ENCODE results near the gene KRT77. TPM values are rescaled to one million over a fixed set of nuclear protein-coding genes. Genes with fewer than 3 reads are reported as not detected.

The KRT77 gene
- total RNA-seq, 1 experiment from 2014 or later: not detected

GRCh38 chr12:52714887-52715281 lies 11.6 kb upstream of the KRT77 start (continued):
- TF ChIP-seq, protein P1, sequence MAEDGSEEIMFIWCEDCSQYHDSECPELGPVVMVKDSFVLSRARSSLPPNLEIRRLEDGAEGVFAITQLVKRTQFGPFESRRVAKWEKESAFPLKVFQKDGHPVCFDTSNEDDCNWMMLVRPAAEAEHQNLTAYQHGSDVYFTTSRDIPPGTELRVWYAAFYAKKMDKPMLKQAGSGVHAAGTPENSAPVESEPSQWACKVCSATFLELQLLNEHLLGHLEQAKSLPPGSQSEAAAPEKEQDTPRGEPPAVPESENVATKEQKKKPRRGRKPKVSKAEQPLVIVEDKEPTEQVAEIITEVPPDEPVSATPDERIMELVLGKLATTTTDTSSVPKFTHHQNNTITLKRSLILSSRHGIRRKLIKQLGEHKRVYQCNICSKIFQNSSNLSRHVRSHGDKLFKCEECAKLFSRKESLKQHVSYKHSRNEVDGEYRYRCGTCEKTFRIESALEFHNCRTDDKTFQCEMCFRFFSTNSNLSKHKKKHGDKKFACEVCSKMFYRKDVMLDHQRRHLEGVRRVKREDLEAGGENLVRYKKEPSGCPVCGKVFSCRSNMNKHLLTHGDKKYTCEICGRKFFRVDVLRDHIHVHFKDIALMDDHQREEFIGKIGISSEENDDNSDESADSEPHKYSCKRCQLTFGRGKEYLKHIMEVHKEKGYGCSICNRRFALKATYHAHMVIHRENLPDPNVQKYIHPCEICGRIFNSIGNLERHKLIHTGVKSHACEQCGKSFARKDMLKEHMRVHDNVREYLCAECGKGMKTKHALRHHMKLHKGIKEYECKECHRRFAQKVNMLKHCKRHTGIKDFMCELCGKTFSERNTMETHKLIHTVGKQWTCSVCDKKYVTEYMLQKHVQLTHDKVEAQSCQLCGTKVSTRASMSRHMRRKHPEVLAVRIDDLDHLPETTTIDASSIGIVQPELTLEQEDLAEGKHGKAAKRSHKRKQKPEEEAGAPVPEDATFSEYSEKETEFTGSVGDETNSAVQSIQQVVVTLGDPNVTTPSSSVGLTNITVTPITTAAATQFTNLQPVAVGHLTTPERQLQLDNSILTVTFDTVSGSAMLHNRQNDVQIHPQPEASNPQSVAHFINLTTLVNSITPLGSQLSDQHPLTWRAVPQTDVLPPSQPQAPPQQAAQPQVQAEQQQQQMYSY (CRISPR knock-in tag; IDR thresholded peaks at IDR 0.05): no peak
- TF ChIP-seq USF2 (CRISPR knock-in tag; IDR thresholded peaks at IDR 0.05): no peak
- TF ChIP-seq, protein P2, sequence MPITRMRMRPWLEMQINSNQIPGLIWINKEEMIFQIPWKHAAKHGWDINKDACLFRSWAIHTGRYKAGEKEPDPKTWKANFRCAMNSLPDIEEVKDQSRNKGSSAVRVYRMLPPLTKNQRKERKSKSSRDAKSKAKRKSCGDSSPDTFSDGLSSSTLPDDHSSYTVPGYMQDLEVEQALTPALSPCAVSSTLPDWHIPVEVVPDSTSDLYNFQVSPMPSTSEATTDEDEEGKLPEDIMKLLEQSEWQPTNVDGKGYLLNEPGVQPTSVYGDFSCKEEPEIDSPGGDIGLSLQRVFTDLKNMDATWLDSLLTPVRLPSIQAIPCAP (CRISPR knock-in tag; IDR thresholded peaks at IDR 0.05): no peak
- TF ChIP-seq ZNF425 (CRISPR knock-in tag; conservative IDR thresholded peaks at IDR 0.05): no peak
- no peak for TF ChIP-seq JAZF1 (CRISPR knock-in tag; IDR thresholded peaks at IDR 0.05)
- no peak for TF ChIP-seq ZMAT4 (CRISPR knock-in tag; IDR thresholded peaks at IDR 0.05)
- no peak for TF ChIP-seq ZNF671 (CRISPR knock-in tag; IDR thresholded peaks at IDR 0.05)
- no peak for TF ChIP-seq ERG (CRISPR knock-in tag; IDR thresholded peaks at IDR 0.05)

DNA sequence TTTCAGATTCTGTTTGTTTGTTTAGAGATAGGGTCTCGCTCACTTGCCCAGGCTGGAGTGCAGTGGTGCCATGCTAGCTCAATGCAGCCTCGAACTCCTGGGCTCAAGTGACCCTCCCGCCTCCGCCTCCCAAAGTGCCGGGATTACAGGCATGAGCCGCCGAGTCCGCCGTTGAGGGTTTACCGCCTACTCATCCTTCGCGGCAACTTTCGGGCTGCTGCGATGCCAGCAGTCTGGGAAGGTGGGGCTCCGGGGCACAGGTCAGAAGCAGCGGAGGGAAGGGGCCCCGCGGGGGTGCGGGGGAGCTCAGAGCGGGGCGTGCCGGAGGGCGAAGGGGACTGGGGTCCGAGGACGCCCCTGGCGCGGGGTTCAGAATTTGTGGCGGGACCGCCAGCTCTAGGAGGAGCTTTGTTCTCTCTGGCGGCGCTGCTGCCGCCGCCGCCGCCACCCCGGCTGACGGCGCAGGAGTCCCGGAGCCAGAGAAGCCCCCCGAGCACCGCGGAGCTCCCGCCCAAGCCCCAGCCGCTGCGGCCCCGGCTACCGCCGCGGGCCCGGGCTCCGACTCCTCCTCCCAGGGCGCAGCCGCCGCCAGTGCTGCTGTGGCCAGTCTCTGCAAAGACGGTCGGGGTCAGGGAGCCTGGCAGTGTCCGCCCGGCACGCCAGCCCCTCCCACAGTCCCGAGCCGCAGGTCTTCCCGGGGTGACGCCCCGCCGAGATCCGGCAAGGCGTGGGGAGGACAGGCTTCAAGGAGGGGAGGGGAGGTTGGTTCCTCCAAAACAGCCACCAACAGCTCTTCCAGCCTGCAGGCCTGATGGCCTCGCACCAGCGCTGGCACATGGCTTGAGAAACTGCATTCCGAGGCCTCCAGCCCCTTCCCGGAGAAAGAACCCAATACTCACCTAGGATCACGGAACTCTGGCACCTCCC lies 10.9 kb upstream of the KRT77 start:
- peak; percentile 65 for DNase-seq (ENCODE audit: low spot score)
- ChIA-PET POLR2A (no interaction called here), CTCF (interaction anchor here (0.7 to 5.2 kb wide), 23 partner anchors 10 to 558 kb away, joined by 3 to 56 read pairs (median 4); no protein-coding TSS in a partner anchor)
- Mint-ChIP-seq H3K27me3 (ENCODE audit: low read depth) (peaks cover 53% of the 10 kb centered on the region), H3K4me3 (peak overlapping the region; percentile 64), H3K27ac (no peak overlapping the region), H3K9me3 (peaks cover 4% of the 10 kb centered on the region; the same call in 1 of the 2 replicates), H3K4me1 (0 out of 2 replicates have a peak, but pooled peaks cover 6% of the 10 kb centered on the region), H3K36me3 (no peaks in the 10 kb centered on the region)
- ATAC-seq: peak; percentile 84
- TF ChIP-seq NFATC4 (CRISPR knock-in tag; IDR thresholded peaks at IDR 0.05): no peak
- TF ChIP-seq ZNF416 (CRISPR knock-in tag; IDR thresholded peaks at IDR 0.05): no peak
- TF ChIP-seq USF2 (CRISPR knock-in tag; IDR thresholded peaks at IDR 0.05): no peak
- no peak for TF ChIP-seq OVOL2 (CRISPR knock-in tag; IDR thresholded peaks at IDR 0.05; ENCODE audit: borderline replicate concordance)
- no peak for TF ChIP-seq ZBTB21 (CRISPR knock-in tag; IDR thresholded peaks at IDR 0.05; ENCODE audit: borderline replicate concordance)
- TF ChIP-seq ATF2 (CRISPR knock-in tag; IDR thresholded peaks at IDR 0.05; ENCODE audit: borderline replicate concordance, low read depth): peak; percentile 63; the same call in 1 of the 2 replicates
- no peak for TF ChIP-seq FOXK1 (CRISPR knock-in tag; IDR thresholded peaks at IDR 0.05)
- 0 out of 2 replicates have a peak, but pooled peaks have one; percentile 57 for TF ChIP-seq E2F1 (CRISPR knock-in tag; IDR thresholded peaks at IDR 0.05)
- no peak for TF ChIP-seq ESRRA (CRISPR knock-in tag; IDR thresholded peaks at IDR 0.05; ENCODE audit: borderline replicate concordance)
- 0 out of 2 replicates have a peak, but pooled peaks have one; percentile 58 for TF ChIP-seq ZNF263 (CRISPR knock-in tag; IDR thresholded peaks at IDR 0.05; ENCODE audit: low read depth)
- no peak for TF ChIP-seq CREM (CRISPR knock-in tag; IDR thresholded peaks at IDR 0.05)
- TF ChIP-seq, protein P3, sequence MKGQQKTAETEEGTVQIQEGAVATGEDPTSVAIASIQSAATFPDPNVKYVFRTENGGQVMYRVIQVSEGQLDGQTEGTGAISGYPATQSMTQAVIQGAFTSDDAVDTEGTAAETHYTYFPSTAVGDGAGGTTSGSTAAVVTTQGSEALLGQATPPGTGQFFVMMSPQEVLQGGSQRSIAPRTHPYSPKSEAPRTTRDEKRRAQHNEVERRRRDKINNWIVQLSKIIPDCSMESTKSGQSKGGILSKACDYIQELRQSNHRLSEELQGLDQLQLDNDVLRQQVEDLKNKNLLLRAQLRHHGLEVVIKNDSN (CRISPR knock-in tag; IDR thresholded peaks at IDR 0.05): 0 out of 2 replicates have a peak, but pooled peaks have one; percentile 17
- no peak for TF ChIP-seq FOXJ3 (CRISPR knock-in tag; IDR thresholded peaks at IDR 0.05; ENCODE audit: borderline replicate concordance)

All from WTC11 (cell line).